ENCODE measurements around the gene GPC6. TPM values are rescaled to one million over a fixed set of nuclear protein-coding genes. Genes with fewer than 3 reads are reported as not detected.

The GPC6 gene
- total RNA-seq, 1 donor from 2014 or later = not detected

- no peak for ATAC-seq (ENCODE audit: low read depth)
- TF ChIP-seq, protein P1, sequence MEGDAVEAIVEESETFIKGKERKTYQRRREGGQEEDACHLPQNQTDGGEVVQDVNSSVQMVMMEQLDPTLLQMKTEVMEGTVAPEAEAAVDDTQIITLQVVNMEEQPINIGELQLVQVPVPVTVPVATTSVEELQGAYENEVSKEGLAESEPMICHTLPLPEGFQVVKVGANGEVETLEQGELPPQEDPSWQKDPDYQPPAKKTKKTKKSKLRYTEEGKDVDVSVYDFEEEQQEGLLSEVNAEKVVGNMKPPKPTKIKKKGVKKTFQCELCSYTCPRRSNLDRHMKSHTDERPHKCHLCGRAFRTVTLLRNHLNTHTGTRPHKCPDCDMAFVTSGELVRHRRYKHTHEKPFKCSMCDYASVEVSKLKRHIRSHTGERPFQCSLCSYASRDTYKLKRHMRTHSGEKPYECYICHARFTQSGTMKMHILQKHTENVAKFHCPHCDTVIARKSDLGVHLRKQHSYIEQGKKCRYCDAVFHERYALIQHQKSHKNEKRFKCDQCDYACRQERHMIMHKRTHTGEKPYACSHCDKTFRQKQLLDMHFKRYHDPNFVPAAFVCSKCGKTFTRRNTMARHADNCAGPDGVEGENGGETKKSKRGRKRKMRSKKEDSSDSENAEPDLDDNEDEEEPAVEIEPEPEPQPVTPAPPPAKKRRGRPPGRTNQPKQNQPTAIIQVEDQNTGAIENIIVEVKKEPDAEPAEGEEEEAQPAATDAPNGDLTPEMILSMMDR (IDR thresholded peaks at IDR 0.05) = no peak
- Mint-ChIP-seq H3K27ac (no peak overlapping the region), H3K27me3 (no peaks in the 10 kb centered on the region), H3K36me3 (ENCODE audit: low read depth) (no peaks in the 10 kb centered on the region), H3K4me1 (no peaks in the 10 kb centered on the region), H3K9me3 (peaks cover 5% of the 10 kb centered on the region), H3K4me3 (no peak overlapping the region)
- intact Hi-C loops (cut with micrococcal nuclease) = no loop called here
- DNase-seq = no peak
- POLR2A ChIA-PET = no interaction called here
- CTCF ChIA-PET = no interaction called here
Observed at GRCh38 chr13:93552596-93552995, 326.0 kb downstream of the GPC6 start.

DNA sequence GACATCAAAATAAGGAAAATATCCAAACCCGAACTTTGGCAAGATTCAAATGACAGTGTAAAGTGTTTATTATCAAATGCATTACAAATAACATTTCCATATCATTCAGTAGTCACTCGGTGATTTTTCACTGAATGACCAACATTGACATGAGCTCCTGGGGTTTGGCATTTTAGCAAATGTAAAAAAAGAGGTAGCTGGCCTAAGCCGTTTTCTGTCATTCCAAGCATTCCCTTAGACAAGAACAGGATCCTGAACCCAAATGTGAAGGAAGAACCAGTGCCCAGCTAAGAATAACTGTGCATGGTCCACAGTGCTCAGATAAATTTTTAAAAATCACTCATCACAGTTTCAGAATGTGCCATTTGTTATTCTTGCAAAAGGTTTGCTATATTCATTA is 327.9 kb downstream of the GPC6 start:
- intact Hi-C loops (cut with micrococcal nuclease) = no loop called here
- Mint-ChIP-seq H3K9me3 (peaks cover 5% of the 10 kb centered on the region), H3K27ac (no peak overlapping the region), H3K4me1 (no peaks in the 10 kb centered on the region), H3K4me3 (no peak overlapping the region), H3K36me3 (ENCODE audit: low read depth) (no peaks in the 10 kb centered on the region), H3K27me3 (no peaks in the 10 kb centered on the region)
- ChIA-PET POLR2A (no interaction called here), CTCF (no interaction called here)
- DNase-seq (no peak), ATAC-seq (ENCODE audit: low read depth) (no peak)
- TF ChIP-seq, protein P1 (IDR thresholded peaks at IDR 0.05) = no peak

DNA sequence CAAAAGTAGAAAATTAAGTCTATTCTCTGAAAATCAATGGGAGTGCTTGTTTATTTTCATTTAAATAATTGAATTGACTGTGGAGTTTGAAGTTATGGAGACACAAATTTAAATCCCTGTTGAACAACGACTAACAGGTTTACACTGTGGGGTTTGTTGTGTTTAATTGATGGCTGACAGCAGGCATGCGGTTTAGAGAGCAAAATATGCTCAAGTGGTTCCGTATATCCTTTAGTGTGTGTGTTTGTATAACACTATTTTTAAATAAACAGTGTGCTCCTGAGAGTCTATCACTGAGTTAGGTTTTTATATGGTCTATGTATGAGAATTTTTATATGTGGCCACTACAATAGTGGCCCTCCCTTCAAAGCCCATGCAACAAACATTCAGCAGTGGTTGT is 332.0 kb downstream of the GPC6 start:
- Mint-ChIP-seq H3K4me3 (no peak overlapping the region), H3K9me3 (peaks cover 7% of the 10 kb centered on the region), H3K27me3 (no peaks in the 10 kb centered on the region), H3K27ac (no peak overlapping the region), H3K4me1 (no peaks in the 10 kb centered on the region), H3K36me3 (ENCODE audit: low read depth) (no peaks in the 10 kb centered on the region)
- ChIA-PET CTCF (no interaction called here), POLR2A (no interaction called here)
- TF ChIP-seq, protein P1 (IDR thresholded peaks at IDR 0.05) = no peak
- DNase-seq (no peak), ATAC-seq (ENCODE audit: low read depth) (no peak)
- intact Hi-C loops (cut with micrococcal nuclease) = no loop called here

DNA sequence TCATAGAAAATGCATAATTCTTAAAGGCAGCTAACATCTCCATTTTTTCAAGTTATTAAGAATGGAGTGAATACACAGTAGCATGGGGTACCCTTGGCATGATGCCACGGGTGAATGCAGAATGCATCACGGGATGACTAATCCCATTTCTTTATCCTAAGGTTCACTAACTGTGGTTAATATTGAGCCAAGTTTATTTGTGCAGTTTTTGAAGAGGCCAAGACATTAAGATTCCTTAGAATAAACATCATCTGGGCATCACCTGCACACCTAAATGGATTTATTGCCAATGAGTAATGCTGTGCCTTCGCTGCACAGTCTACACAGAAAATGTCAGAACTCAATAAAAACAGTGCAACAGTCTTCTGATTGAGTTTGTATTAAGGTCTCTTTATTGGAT is 333.1 kb downstream of the GPC6 start:
- no peak overlapping the region for H3K4me3 Mint-ChIP-seq
- ATAC-seq (ENCODE audit: low read depth) = no peak
- intact Hi-C loops (cut with micrococcal nuclease) = no loop called here

DNA sequence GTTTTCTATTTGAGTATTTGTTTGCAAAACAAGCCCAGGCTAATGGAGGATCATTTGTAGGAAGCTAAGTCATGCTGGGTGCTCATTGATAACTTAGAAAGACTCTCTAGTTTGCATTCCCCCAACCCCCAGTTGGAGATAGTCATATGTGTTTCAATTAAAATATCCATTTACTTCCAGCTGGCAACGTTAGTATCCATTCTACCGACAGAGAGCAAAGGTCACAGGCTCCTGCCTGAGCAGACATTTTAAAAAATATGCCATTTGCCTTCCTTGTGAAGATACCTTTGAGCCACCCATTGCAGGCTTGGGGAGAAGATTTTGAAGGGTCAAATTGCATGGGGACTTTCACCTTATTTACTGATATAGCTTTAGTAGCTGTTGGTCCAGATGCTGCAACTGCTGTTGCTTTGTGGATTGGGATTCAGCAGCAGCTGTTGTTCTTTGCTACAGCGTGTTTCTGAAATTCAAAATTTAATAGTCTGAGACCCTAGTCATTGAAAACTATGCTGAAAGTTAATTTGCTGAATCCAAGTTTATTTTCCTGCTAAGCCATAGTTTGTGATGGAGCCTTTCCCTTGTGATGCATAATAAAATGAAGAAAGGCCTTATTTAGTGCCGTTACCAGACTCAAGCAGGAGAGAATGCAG is 335.1 kb downstream of the GPC6 start:
- Mint-ChIP-seq H3K27me3 (no peaks in the 10 kb centered on the region), H3K4me3 (no peak overlapping the region), H3K27ac (no peak overlapping the region), H3K9me3 (peaks cover 2% of the 10 kb centered on the region), H3K4me1 (no peaks in the 10 kb centered on the region), H3K36me3 (ENCODE audit: low read depth) (no peaks in the 10 kb centered on the region)
- ChIA-PET CTCF (no interaction called here), POLR2A (no interaction called here)
- TF ChIP-seq, protein P1 (IDR thresholded peaks at IDR 0.05) = no peak
- intact Hi-C loops (cut with micrococcal nuclease) = no loop called here
- ATAC-seq (ENCODE audit: low read depth) (no peak), DNase-seq (no peak)

More for the DNA sequence above, 333.1 kb downstream of the GPC6 start:
- Mint-ChIP-seq H3K36me3 (ENCODE audit: low read depth) (no peaks in the 10 kb centered on the region), H3K4me1 (no peaks in the 10 kb centered on the region), H3K27ac (no peak overlapping the region), H3K27me3 (no peaks in the 10 kb centered on the region), H3K9me3 (peaks cover 4% of the 10 kb centered on the region)
- DNase-seq = no peak
- ChIA-PET POLR2A (no interaction called here), CTCF (no interaction called here)
- TF ChIP-seq, protein P1 (IDR thresholded peaks at IDR 0.05) = no peak
